HG03280 (cell line): ENCODE results near the gene EYS.
"Not testable (repeated sequence)": the region's sequence is repeated elsewhere in the genome, so short reads cannot be mapped to it uniquely, and the experiment has no call there.

Source experiments
- ATAC-seq: cut with Tn5 transposase; IDR thresholded peaks from one replicate; pipeline ENCODE4 v1.9.1; 2021; ENCODE audit warnings: mild to moderate bottlenecking, moderate library complexity; ENCODE audit not compliant: unreplicated experiment

The EYS gene

DNA sequence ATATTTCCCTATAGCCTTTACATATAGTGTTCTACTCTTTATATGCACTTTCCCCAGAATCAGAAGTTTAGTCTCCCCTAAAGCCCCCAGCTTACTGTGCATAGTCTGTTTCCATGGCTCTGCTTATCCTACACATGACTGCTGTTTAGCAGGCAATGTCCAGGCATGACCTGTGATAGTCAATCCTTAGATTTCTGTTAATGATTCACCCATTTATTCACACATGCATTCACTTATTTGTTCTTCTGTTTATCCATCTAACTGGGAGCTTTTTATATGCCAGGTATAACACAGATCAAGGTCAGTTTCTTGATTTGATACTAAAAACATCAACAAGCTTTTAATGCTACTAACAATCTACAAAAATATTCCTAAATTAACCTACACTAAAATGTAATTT lies 1770.6 kb downstream of the EYS start:
- no peak for ATAC-seq

DNA sequence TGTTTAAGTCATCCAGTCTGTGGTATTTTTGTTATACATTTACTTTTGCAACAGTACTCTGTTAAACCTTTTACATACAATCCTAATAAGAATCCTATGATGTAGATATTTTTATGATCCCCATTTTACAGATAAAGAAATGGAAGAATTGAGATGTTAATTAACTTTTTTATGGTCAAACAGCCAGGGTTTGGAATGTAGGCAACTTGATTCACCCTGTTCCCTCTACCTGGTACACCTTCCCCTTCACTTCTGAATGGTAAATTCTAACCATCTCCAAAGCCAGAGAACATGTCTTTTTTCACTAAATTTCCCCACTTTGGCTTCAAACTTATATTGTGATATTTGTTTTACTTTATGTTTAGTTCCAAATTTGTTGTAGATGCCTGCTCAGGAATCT lies 1771.3 kb downstream of the EYS start:
- no peak for ATAC-seq

DNA sequence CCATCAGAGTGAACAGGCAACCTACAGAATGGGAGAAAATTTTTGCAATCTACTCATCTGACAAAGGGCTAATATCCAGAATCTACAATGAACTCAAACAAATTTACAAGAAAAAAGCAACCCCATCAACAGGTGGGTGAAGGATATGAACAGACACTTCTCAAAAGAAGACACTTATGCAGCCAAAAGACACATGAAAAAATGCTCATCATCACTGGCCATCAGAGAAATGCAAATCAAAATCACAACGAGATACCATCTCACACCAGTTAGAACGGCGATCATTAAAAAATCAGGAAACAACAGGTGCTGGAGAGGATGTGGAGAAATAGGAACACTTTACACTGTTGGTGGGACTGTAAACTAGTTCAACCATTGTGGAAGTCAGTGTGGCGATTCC lies 1773.1 kb downstream of the EYS start:
- ATAC-seq: not testable (repeated sequence)

DNA sequence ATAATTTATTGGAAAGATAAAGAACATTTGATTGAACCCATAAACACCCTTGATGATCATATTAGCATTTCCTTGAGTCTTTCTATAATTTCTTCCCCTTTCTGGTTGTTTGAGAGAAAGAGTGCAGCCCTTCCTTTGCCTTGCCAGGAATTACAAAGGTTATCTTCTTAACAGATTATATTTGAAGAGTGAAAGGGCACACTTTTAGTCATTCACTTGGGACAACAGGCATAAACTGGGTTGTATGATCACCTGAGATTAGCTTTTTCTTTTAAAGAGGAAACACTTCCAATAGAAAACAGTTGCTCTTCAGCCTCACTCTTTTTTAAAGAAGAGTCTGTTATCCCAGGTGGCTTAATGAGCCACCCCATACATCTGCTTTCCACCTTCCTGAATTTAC lies 1776.2 kb downstream of the EYS start:
- no peak for ATAC-seq

DNA sequence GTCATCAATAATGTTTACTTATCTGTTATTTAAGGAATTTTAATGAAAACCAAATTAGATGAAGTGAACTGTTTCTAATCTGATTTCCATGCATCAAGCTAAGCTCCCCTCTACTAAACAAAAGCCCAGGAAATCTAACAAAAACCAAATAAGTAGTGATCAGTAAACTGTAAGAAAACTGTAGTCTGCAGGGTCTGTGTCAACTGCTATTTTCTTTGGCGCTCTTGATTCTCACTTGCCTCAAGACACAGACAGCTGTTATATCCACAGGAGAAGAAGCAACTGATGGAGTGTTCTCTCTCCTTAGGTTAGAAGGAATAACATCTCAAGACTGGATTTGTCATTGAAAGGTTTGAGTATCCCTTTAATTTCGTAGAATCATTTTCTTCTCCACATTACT lies 1777.9 kb downstream of the EYS start:
- ATAC-seq: no peak

DNA sequence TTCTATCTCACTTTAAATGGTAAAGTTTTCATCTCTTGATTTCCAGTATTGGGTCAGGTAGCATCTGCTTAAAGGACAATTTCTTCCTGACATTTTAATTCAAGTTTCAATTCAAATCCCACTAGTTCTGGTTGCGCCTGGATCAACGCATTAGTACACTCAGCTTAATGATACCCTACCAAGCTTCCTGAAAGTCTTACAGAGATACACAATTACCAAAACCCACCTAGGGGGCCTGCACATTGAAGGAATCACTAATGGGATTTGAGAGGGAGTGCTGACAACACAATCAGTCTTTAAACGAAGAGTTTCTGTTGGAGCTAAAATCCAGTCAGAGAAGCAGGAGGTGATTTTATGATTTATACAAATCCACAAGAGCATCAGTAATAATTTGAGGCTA lies 1778.4 kb downstream of the EYS start:
- ATAC-seq: no peak

DNA sequence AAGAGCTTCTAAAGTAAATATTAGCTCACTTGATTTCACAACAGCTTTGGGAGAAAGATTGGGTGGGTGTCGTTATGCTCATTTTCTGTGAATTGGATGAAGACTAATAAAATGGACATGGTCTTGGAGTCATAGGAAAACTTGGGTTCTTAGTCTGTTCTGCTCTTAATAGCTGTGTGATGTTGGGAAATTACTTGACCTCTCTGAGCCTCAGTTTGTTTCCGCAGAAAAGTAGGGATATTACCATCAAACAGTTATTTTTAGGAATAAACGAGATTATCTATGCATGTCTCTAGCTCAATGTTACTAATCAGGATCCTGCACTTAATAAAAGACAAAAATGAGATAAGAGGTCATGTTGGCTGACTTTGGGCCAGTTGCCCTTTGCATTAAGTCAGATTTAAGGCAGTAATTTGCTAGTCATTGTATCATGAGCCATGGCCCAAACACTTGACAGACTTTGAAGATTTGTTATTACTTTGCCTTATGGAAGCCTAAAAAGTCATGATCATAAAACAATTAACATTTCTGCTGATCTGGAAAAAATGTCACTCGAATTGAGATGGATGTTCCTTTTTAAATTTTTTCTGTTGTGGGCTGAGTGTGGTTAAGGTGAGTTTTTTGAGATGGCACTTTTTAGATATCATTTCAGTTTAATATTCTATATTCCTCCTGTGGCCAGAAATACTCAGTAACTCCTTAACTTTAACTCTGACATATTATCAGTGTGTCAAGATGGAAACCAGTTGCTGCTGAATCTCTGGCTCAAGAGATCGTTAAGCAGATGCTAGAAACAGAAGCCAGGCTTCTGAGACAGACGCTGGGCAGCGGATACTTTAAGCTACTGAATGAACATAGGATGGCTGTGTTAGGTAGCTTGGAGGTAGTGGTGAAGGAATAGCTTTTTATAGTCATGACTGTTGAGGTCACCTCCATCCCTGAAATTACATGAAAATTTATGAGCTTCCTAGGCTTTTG lies 1779.8 kb downstream of the EYS start:
- no peak for ATAC-seq

DNA sequence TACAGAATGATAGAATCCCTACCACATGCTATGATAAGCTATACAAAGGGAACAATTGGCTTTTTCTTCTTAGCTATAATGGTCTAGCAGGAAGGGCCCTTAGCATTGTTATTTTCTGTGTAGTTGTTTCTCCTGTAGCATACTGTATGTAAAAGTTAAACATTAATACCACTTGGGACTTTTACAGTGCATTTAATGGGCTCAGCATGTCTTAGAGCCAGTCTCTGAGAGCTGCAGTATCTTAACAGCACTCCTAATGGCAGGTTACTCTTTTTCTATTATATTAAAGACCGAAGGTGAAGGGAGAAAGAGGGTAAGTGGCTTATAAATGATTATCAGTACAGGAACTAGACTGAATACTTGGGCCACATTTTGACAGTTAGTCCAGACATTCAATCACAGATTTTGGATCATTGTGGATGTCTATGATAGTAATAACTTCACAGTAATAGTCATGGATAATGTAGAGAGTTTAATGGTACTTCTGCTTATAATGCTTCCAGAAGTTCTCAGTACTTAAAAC lies 1780.7 kb downstream of the EYS start:
- ATAC-seq: no peak

DNA sequence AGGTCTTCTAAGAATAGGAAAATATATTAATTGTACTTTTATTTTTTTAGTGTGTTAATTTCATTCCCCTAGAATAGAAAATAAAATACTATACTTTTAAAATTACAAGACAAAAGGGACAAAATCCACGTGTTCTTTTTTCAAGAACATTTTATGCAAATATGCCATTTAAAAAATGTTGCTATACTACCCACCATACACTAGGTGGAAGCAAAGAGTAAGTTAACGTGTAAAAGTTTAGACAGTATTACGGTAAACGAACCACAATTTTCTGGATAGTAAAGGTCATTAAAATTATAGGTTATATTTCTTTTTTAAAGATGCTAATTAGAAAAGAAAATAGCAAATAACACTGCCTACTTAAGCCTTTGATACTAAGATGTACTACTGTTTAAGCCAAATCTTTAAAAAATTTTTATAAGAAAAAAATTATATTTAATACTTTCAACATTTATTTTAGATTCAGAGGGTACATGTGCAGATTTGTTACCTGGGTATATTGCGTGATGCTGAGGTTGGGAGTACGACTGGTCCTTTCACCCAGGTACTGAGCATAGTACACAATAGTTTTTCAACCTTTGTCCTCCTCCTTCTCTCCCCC lies 1783.8 kb downstream of the EYS start:
- peak; percentile 81 for ATAC-seq

DNA sequence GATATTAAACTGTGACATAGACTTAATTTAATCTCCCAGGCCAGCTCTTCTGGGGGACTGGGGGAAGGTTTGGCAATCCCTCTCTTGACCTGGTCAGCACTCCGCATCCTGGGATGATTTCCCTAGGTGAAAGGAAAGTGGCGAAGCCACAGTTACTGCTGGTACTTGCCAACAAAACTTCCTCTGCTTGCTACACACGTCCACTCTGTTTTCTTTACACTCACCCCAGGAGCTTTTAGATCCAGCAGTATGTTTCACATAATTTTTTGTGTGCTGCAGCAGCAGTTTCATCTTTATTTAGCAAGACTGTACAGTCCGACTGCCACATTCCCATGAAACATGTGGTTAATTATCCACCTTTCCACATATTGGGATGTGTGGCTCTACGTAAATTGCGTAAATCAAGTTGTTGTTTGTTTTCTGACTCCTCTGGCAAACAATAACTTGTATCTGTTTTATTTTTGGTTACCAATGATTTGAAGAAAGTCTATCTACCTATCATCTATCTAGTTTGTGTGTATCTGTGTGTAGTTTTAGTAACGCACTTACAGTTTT lies 1787.4 kb downstream of the EYS start:
- no peak for ATAC-seq

DNA sequence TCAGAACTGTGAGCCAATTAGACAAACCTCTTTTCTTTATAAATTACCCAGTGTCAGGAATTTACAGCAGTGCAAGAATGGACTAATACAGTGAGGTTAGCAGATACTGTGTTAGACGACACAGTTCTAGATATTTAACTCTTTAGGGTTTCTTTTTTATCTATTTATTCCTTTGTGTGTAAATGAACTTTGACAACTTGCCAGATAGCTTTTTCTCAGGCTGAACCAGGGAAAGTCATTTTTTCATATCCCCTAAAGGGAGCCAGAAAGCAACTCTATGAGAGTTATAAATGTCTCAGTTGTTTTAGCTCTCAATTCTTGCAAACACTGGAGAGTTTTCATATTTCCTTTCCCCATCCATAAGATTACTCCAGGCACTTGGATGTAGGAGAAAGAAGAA lies 1794.1 kb downstream of the EYS start:
- no peak for ATAC-seq

DNA sequence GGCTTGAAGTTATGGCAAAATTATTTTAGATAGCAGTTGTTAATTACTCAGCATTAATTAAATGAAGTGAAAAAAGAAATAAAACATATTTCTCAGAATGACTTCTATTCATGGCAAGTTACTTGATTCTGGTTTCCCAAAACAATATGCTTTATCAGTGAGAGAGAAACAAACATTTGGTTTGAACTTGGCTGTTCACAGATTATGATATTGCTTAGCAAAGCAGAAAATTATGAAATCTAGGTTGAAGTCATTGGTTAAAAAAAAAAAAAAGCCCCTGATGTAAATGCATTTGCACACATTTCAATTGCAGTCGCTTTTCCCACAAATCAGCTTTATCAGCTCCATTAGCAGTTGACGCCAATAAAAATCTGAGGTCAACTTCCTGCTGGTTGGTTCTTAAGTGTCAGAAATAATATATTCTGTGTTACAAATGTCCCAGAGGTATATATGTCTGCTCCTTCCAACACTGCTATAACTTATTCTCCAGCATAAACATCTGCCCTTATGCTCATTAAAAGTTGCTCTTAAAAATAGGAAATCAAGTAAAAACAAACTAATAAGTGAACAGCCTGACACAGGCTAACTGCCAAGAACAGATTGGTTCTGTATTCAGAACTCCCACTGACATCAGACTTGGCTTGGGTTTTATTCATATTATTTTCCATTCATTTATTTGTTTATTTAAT lies 1796.0 kb downstream of the EYS start:
- no peak for ATAC-seq

DNA sequence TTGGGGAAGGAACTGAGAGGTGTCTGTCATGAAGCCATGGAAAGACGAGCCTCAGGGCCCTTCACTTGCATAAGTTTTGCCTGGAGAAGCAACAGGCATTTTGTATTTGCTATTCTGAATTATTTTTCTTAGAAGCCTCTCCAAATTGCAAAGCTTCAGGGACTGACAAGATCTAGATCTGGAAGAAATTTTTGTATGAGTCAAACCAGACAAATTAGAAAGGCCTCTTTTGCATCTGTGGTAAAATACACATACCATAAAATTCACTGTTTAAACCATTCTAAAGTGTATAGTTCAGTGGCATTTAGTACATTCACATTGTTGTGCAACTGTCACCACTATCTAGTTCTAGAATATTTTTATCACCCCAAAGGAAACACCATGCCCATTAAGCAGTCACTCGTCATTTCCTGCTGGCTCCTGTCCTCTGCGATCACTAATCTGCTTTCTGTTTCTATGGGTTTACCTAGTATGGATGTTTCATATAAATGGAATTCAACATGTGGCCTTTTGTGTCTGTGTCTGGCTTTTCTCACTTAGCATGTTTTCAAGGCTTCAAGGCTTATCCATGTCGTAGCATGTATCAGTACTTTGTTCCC lies 1802.3 kb downstream of the EYS start:
- no peak for ATAC-seq

DNA sequence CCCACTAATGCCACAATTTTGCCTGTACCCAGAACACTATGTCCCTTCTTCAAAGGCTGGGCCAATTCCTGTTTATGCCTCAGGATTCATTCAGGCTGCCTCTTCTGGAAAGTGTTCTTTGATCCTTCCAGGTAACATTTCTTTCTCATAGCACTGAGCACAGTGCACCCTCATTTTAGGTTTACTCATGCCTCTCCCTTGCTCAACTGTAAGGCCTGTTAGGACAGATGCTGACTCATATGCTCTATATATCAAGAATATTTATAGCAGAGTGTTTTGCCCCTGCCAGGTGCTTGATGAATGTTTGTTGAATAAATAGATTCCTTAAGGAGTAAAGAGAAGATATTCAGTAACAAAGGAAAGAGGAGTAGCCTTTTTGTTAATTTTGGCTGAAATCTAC lies 1807.5 kb downstream of the EYS start:
- ATAC-seq: no peak

DNA sequence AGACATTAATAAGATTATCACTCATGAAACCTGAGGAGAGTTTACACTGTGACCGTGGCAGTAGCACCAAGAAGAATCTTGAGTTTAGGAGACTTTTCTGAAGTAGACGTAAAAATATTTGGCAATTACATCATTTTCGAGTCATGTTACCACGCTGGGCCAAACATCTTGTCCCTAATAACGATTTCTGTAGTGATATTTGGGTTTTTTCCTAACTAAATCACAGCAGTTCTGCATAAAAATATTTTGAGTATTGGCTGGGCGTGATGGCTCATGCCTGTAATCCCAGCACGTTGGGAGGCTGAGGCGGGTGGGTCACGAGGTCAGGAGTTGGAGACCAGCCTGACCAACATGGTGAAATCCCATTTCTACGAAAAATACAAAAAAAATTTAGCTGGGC lies 1809.1 kb downstream of the EYS start:
- ATAC-seq: no peak

DNA sequence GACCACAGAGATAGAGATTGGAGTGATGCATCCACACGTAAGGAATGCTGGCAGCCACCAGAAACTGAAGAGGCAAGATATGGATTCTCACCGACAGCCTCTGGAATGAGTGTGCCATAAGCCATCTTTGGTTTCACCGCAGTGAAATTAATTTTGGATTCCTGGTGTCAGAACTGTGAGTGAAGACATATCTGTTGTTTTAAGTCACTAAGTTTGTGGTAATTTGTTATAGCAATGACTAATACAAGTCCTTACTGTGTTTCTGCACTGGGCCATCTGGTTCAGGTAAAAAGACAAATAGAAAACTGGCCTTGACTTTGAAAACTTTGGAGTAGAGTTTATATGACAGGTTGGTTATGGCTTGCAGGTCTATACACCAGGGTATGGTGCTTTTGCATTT lies 1809.6 kb downstream of the EYS start:
- no peak for ATAC-seq

DNA sequence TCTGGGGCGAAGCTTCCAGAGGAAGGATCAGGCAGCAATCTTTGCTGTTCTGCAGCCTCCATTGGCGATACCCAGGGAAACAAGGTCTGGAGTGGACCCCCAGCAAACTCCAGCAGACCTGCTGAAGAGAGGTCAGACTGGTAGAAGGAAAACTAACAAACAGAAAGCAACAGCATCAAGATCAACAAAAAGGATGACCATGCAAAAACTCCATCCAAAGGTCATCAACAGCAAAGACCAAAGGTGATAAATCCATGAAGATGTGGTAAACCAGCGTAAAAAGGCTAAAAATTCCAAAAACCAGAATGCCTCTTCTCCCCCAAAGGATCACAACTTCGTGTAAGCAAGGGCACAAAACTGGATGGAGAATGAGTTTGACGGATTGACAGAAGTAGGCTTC lies 1818.6 kb downstream of the EYS start:
- no peak for ATAC-seq

DNA sequence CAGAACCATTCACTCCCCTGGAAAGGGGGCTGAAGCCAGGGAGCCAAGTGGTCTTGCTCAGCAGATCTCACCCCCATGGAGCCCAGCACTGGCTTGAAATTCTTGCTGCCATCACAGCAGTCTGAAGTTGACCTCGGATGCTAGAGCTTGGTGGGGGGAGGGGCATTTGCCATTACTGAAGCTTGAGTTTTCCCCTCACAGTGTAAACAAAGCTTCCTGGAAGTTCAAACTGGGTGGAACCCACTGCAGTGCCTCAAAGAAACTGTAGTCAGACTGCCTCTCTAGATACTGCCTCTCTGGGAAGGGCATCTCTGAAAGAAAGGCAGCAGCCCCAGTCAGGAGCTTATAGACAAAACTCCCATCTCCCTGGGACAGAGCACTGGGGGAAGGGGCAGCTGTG lies 1819.2 kb downstream of the EYS start:
- ATAC-seq: not testable (repeated sequence)

DNA sequence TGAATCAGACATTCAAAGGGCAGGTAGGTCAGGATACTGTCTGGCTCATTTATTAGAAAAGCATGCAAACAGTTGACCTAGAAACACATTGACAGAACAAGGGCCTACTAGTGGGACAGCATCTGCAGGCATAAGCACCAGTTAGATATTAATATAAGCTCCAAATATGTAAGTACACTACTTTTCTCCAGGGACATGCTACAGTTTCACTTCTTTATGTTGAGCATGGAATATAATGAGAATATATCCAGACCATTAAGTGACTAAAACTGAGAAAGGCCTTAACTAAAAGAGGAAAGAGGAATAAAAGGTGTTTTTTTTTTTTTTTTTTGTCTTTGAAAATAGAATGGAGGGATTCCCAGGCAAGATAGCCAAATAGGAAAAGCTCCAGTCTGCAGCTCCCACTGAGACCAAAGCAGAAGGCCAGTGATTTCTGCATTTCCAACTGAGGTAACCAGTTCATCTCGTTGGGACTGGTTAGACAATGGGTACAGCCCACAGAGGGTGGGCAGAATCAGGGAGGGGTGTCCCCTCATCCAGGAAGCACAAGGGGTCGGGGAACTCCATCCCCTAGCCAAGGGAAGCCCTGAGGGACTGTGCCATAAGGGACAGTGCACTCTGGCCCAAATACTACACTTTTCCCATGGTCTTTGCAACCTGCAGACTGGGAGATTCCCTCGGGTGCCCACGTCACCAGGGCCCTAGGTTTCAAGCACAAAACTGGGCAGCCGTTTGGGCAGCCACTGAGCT lies 1819.8 kb downstream of the EYS start:
- no peak for ATAC-seq

DNA sequence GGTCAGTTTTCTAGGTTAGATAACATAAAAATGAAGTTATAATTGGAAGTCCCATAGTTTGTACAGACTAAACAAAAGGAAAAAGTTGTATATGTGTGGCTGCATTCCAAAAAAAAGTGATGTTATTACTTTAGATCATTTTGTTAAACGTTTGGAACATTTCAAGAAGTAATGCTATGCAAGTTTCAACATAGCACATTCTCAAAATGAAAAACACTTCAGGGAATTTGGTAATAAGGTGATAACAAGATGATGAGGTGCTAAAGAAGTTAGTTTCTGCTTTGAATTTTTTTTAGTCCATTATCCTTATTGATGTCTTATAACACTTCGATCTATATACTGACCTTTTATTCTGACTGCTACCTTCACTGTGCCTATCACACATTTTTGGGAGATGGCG lies 1820.7 kb downstream of the EYS start:
- ATAC-seq: no peak
